Skeletal muscle satellite cell (primary cell): ENCODE data around the gene ATP11A.
A peak's percentile ranks its signal among the peaks of the same experiment; 100 is the strongest.
"Not testable (repeated sequence)": the region's sequence is repeated elsewhere in the genome, so short reads cannot be mapped to it uniquely, and the experiment has no call there.

Source experiments
- H3K27me3 ChIP-seq: 2 replicates; pipeline ENCODE4 v1.7.0; 2013; ENCODE audit warnings: low read length; ENCODE audit not compliant: control insufficient read depth, insufficient read depth
- H3K36me3 ChIP-seq: 2 replicates; pipeline ENCODE4 v1.7.0; 2013; ENCODE audit warnings: mild to moderate bottlenecking, control low read depth, low read length; ENCODE audit not compliant: insufficient read depth
- H3K4me1 ChIP-seq: 2 replicates; pipeline ENCODE4 v1.7.0; 2013; ENCODE audit warnings: low read length; ENCODE audit not compliant: control insufficient read depth, insufficient read depth
- H3K4me2 ChIP-seq: 2 replicates; pipeline ENCODE4 v1.7.0; 2013; ENCODE audit warnings: mild to moderate bottlenecking, low read length
- H3K4me3 ChIP-seq: 2 replicates; pipeline ENCODE4 v1.7.0; 2013; ENCODE audit warnings: low read length
- H3K9ac ChIP-seq: 2 replicates; pipeline ENCODE4 v1.7.0; 2013; ENCODE audit warnings: mild to moderate bottlenecking, low read depth, low read length, moderate library complexity
- H3K9me3 ChIP-seq: replicated peaks from 2 replicates; pipeline ENCODE4 v1.7.0; 2013; ENCODE audit warnings: mild to moderate bottlenecking, control low read depth, low read length

The ATP11A gene

GRCh38 chr13:112863356-112863755 lies 173.5 kb downstream of the ATP11A start:
- H3K4me1 ChIP-seq, H3K9ac ChIP-seq, H3K4me2 ChIP-seq, H3K27me3 ChIP-seq, H3K9me3 ChIP-seq, H3K36me3 ChIP-seq, H3K4me3 ChIP-seq: not testable (repeated sequence)

DNA sequence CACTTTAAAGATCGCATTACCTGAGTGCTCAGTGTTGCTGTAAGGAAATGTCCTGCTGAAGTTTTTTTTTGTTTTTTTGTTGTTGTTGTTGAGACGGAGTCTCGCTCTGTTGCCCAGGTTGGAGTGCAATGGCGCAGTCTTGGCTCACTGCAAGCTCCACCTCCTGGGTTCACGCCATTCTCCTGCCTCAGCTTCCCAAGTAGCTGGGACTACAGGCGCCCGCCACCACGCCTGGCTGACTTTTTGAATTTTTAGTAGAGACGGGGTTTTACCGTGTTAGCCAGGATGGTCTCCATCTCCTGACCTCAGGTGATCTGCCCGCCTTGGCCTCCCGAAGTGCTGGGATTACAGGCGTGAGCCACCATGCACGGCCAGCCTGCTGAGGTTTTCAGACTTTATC lies 175.6 kb downstream of the ATP11A start:
- not testable (repeated sequence) for H3K4me2 ChIP-seq, H3K27me3 ChIP-seq, H3K4me3 ChIP-seq, H3K4me1 ChIP-seq, H3K9me3 ChIP-seq, H3K36me3 ChIP-seq, H3K9ac ChIP-seq

DNA sequence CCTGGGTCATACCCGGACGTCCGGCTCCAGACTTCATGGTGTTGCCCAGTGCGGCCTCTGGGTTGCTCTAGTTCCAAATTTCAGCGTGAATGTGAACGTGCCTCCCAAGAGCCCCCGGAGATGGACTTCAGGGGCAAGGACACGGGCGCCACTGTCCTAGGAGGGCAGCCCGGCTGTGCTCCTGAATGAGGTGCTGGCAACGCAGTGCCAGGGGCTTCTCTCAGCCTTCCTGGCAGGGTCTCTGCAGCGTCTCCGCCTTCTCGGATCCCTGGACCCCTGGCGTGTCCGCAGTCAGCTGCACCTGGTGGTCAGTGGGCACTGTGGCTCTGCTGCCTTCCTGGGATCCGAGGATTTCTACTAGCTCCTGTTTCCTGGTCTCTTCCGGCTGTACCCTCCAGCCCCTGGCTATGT lies 177.5 kb downstream of the ATP11A start:
- no peak overlapping the region for H3K4me2 ChIP-seq
- no peaks in the 10 kb centered on the region for H3K4me1 ChIP-seq
- H3K36me3 ChIP-seq = no peaks in the 10 kb centered on the region
- no peak overlapping the region for H3K9ac ChIP-seq
- no peak overlapping the region for H3K4me3 ChIP-seq
- H3K9me3 ChIP-seq = no peaks in the 10 kb centered on the region
- no peaks in the 10 kb centered on the region for H3K27me3 ChIP-seq

DNA sequence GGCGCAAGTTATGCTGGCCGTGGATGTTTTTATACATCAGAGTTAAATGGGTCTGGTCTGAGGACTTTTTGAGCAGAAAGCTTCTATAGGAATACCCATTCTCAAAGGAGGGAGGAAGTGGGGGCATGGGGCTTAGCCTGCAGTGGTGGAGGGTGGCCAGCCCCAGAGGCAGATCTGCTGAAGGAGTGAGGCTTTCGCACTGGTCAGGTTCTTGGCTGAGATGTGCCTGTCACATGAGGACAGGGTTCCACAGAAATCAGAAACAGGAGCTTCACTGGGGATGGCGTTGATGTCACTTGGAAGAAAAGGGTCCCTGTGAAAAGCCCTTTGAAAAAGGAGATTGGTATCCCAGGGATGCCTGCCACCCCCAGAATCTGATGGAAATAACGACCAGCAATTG lies 178.5 kb downstream of the ATP11A start:
- Histone ChIP-seq H3K27me3 (no peaks in the 10 kb centered on the region), H3K4me3 (no peak overlapping the region), H3K4me2 (no peak overlapping the region), H3K9ac (no peak overlapping the region), H3K9me3 (no peaks in the 10 kb centered on the region), H3K36me3 (no peaks in the 10 kb centered on the region), H3K4me1 (no peaks in the 10 kb centered on the region)

GRCh38 chr13:112869202-112870050 lies 179.6 kb downstream of the ATP11A start:
- Histone ChIP-seq H3K9ac (no peak overlapping the region), H3K36me3 (no peaks in the 10 kb centered on the region), H3K4me1 (no peaks in the 10 kb centered on the region), H3K9me3 (no peaks in the 10 kb centered on the region), H3K4me2 (no peak overlapping the region), H3K27me3 (no peaks in the 10 kb centered on the region), H3K4me3 (no peak overlapping the region)

DNA sequence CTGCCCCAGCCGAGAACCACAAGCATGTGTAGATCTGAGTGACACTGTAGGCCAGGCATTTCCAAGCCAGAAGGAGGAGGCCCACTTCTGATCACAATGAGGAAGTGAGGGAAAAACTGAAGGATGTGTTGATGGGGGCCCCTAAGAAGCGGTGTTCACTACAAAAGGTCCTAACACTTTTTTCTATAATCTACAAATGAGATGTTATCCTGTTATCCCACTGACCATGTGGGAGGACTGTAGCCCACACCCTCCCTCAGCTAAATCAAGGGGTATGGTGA lies 180.2 kb downstream of the ATP11A start:
- Histone ChIP-seq H3K4me2 (no peak overlapping the region), H3K4me1 (no peaks in the 10 kb centered on the region), H3K9me3 (no peaks in the 10 kb centered on the region), H3K27me3 (no peaks in the 10 kb centered on the region), H3K9ac (no peak overlapping the region), H3K4me3 (no peak overlapping the region), H3K36me3 (no peaks in the 10 kb centered on the region)

DNA sequence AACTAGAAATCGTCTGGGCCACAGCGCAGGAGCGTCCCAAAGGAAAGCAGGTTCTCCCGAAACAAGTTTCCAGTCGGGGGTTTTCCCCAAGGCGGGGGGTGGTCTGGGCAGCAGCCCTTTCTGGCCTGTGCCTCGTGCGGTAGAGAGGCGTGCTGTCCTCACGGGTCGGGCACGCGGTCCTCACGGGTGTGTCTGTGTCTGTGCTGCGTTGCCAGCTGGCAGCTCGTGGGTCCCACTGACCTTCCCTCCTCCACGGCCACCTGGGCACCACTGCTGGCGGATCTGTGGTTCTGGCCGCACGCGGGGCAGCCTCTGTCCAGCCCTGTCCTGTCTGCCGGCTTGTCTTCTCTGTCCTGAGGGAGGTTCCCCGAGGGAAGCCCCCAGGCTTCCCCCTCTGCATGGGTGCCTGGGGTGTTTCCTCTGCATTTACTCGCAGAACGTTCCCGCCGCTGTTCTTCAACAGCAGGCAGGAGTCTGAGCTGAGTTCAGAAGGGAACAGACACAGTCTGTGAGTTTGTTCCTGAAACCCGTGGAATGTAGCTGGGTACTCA lies 181.0 kb downstream of the ATP11A start:
- no peaks in the 10 kb centered on the region for H3K4me1 ChIP-seq
- H3K4me2 ChIP-seq = no peak overlapping the region
- no peaks in the 10 kb centered on the region for H3K27me3 ChIP-seq
- H3K36me3 ChIP-seq = no peaks in the 10 kb centered on the region
- no peaks in the 10 kb centered on the region for H3K9me3 ChIP-seq
- no peak overlapping the region for H3K4me3 ChIP-seq
- no peak overlapping the region for H3K9ac ChIP-seq

DNA sequence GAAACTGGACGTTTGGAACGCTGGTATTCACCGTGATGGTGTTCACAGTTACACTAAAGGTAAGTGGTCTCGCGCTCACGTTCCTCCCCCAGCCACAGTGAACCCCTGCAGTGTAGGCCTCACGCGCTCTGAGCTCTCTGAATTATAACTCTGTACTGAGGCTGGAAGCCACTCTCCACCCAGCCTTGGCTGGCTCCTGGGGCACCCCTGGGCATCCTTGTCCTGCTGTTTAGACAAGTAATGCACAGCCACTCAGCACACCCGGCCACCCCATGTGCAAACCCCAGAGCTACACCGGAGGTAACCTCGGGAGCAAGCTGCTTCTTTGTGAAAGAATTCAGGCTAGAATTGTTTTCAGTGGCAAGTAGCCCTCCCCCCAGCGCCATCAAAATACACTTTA lies 181.9 kb downstream of the ATP11A start:
- H3K4me1 ChIP-seq = no peaks in the 10 kb centered on the region
- H3K27me3 ChIP-seq = no peaks in the 10 kb centered on the region
- no peak overlapping the region for H3K4me2 ChIP-seq
- H3K36me3 ChIP-seq = no peaks in the 10 kb centered on the region
- H3K9me3 ChIP-seq = no peaks in the 10 kb centered on the region
- no peak overlapping the region for H3K4me3 ChIP-seq
- H3K9ac ChIP-seq = no peak overlapping the region

DNA sequence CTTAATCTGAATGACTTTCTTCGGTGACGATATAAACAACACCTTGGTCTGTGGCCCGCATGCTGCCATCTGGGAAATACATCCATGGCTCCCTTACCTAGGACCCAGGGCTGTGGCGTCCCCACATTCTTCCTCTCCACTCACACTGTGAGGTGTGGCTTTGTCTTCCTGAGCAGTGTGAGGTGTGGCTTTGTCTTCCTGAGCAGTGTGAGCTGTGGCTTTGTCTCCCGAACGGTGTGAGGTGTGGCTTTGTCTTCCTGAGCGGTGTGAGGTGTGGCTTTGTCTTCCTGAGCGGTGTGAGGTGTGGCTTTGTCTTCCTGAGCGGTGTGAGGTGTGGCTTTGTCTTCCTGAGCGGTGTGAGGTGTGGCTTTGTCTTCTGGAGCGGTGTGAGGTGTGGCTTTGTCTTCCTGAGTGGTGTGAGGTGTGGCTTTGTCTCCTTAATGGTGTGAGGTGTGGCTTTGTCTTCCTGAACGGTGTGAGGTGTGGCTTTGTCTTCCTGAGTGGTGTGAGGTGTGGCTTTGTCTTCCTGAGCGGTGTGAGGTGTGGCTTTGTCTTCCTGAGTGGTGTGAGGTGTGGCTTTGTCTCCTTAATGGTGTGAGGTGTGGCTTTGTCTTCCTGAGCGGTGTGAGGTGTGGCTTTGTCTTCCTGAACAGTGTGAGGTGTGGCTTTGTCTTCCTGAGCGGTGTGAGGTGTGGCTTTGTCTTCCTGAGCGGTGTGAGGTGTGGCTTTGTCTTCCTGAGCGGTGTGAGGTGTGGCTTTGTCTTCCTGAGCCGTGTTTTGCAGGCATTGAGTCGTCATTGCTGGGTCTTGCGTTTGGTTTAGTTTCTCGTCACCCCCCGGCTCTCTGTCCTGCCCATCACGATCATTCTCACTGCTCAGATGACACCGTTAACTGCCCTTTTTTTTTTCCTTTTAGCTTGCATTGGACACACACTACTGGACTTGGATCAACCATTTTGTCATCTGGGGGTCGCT lies 183.1 kb downstream of the ATP11A start:
- not testable (repeated sequence) for H3K36me3 ChIP-seq, H3K4me2 ChIP-seq, H3K4me3 ChIP-seq, H3K4me1 ChIP-seq, H3K9ac ChIP-seq, H3K27me3 ChIP-seq, H3K9me3 ChIP-seq

GRCh38 chr13:112873851-112874750 lies 184.3 kb downstream of the ATP11A start:
- no peaks in the 10 kb centered on the region for H3K36me3 ChIP-seq
- H3K4me2 ChIP-seq = peak overlapping the region; percentile 51
- no peaks in the 10 kb centered on the region for H3K4me1 ChIP-seq
- H3K9me3 ChIP-seq = no peaks in the 10 kb centered on the region
- H3K4me3 ChIP-seq = no peak overlapping the region
- no peaks in the 10 kb centered on the region for H3K27me3 ChIP-seq
- no peak overlapping the region for H3K9ac ChIP-seq

DNA sequence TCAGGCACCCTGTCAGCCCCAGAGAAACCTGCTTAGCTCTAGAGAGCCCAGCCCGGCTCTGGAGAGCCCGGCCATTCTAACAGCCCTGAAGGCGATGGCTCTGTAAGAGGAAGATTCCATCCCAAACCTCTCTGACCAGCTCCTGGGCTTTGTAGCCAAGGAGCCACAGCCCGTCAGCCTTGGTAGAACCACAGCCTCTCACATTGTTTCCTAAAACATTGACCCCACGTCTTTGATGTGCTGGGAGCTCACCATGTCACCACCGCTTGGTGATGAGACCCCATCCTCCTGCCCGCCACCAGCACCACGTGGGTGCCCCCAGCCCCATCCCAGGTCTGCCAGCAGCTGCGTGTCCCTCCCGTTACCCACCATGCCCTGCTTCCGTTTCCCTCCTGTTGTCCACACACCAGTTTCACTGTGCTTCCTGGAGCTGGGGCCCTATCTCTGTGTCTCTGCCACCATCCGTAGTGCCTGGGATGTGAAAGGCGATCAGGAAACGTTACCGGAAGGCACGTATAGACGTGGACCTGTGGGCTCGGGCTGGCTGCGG lies 185.0 kb downstream of the ATP11A start:
- Histone ChIP-seq H3K9ac (no peak overlapping the region), H3K4me1 (no peaks in the 10 kb centered on the region), H3K4me3 (no peak overlapping the region), H3K9me3 (no peaks in the 10 kb centered on the region), H3K36me3 (no peaks in the 10 kb centered on the region), H3K4me2 (no peak overlapping the region), H3K27me3 (no peaks in the 10 kb centered on the region)
